ENCODE measurements around the gene TROAP.
"Not testable (repeated sequence)": the region's sequence is repeated elsewhere in the genome, so short reads cannot be mapped to it uniquely, and the experiment has no call there.

Gene TROAP

GRCh38 chr12:49330631-49331379, 7.8 kb downstream of the TROAP start:
- no peak for DNase-seq (ENCODE audit: low spot score)

- peak; percentile 77 for DNase-seq (ENCODE audit: low spot score)
These were observed 8.5 kb downstream of the TROAP start for GRCh38 chr12:49331380-49332222.

- DNase-seq (ENCODE audit: low spot score) = no peak
These were observed 9.4 kb downstream of the TROAP start for GRCh38 chr12:49332441-49332861.

- DNase-seq (ENCODE audit: low spot score) = no peak
These were observed 9.9 kb downstream of the TROAP start for GRCh38 chr12:49332891-49333371.

- DNase-seq (ENCODE audit: low spot score) = not testable (repeated sequence)
These were observed 10.7 kb downstream of the TROAP start for GRCh38 chr12:49333778-49334177.

- DNase-seq (ENCODE audit: low spot score) = no peak
These were observed 11.2 kb downstream of the TROAP start for GRCh38 chr12:49334226-49334625.

GRCh38 chr12:49334681-49335080, 11.6 kb downstream of the TROAP start:
- no peak for DNase-seq (ENCODE audit: low spot score)

- DNase-seq (ENCODE audit: low spot score) = no peak
These were observed 12.3 kb downstream of the TROAP start for GRCh38 chr12:49335118-49335954.

- no peak for DNase-seq (ENCODE audit: low spot score)
These were observed 13.0 kb downstream of the TROAP start for GRCh38 chr12:49335955-49336644.

GRCh38 chr12:49336645-49337584, 13.9 kb downstream of the TROAP start, which contains the start of gene C1QL4:
C1QL4 (minus strand) TSS chr12:49337188; CDS start chr12:49336477, 711 bp downstream.
- DNase-seq (ENCODE audit: low spot score) = peak; percentile 60

GRCh38 chr12:49338830-49339463, 15.9 kb downstream of the TROAP start:
- no peak for DNase-seq (ENCODE audit: low spot score)

- no peak for DNase-seq (ENCODE audit: low spot score)
These were observed 16.4 kb downstream of the TROAP start for GRCh38 chr12:49339464-49339861.

GRCh38 chr12:49340095-49340870, 17.2 kb downstream of the TROAP start:
- DNase-seq (ENCODE audit: low spot score) = no peak

- no peak for DNase-seq (ENCODE audit: low spot score)
These were observed 18.1 kb downstream of the TROAP start for GRCh38 chr12:49340971-49341776.

GRCh38 chr12:49341777-49342065, 18.7 kb downstream of the TROAP start:
- no peak for DNase-seq (ENCODE audit: low spot score)

- DNase-seq (ENCODE audit: low spot score) = peak; percentile 84
These were observed 19.2 kb downstream of the TROAP start for GRCh38 chr12:49342066-49342913.
